A549 (cell line): Measurements from ENCODE around the gene COMMD6. TPM values are rescaled to one million over a fixed set of nuclear protein-coding genes. Genes with fewer than 3 reads are reported as not detected.

Experiments used
- ATAC-seq, 2 experiments: fragments of 200-7000 bp in 1 of 2; fragments of >200 bp in 1 of 2; cut with Nextera tagmentation in 1 of 2; cut with Tn5 transposase in 1 of 2; 3 replicates each; pipeline versions ENCODE4 v1.8.0 to v1.9.1; 2018 to 2020; ENCODE audit warnings: mild to moderate bottlenecking in 1 of 2, moderate library complexity in 1 of 2
- CTCF ChIA-PET: fragments of 300-600 bp; sonication (Branson Sonifier 250); formaldehyde crosslinking; extraction: SDS; loops from one replicate; lab custom pipeline; 2021; ENCODE audit warnings: antibody characterized with exemption, inconsistent platforms; lab: Yijun Ruan, JAX
- POLR2A ChIA-PET: fragments of 350-600 bp; formaldehyde crosslinking; extraction: SDS; loops from one replicate; lab custom pipeline; 2021; ENCODE audit warnings: antibody characterized with exemption, inconsistent platforms; lab: Yijun Ruan, JAX
- DNase-seq, 2 experiments: peaks; one replicate each; pipeline versions ENCODE4 v3.0.0 to v3.0.0-alpha.2; 2011 to 2016; ENCODE audit warnings: low read depth in 1 of 2, low spot score in 1 of 2
- FAIRE-seq: peaks from 2 replicates; lab custom pipeline; 2011; peaks lifted over from hg19 to GRCh38; lab: Jason Lieb, UNC
- H3K27ac ChIP-seq, 2 experiments: fragments of >200 bp; sonication (Bioruptor Twin); formaldehyde crosslinking; 3 replicates each; pipeline ENCODE4 v1.5.1; 2016 to 2017
- H3K4me1 ChIP-seq: fragments of >200 bp; sonication (Bioruptor Twin); formaldehyde crosslinking; 3 replicates; pipeline ENCODE4 v1.6.1; 2016
- H3K4me2 ChIP-seq: fragments of >200 bp; sonication (Bioruptor Twin); formaldehyde crosslinking; 3 replicates; pipeline ENCODE4 v1.6.1; 2016
- H3K4me3 ChIP-seq: fragments of >200 bp; sonication (Bioruptor Twin); formaldehyde crosslinking; 3 replicates; pipeline ENCODE4 v1.5.1; 2016
- H3K9me3 ChIP-seq: fragments of >200 bp; sonication (Bioruptor Twin); formaldehyde crosslinking; 3 replicates; pipeline ENCODE4 v1.6.1; 2016
- CHD2 ChIP-seq: fragments of 150-350 bp; IDR thresholded peaks from 2 replicates; pipeline ENCODE4 v1.6.1; 2014; ENCODE audit warnings: low read length; ENCODE audit not compliant: partially characterized antibody
- CHD4 ChIP-seq: fragments of 200-600 bp; sonication (generic); IDR thresholded peaks from 2 replicates; pipeline ENCODE4 v1.6.1; 2016; ENCODE audit warnings: antibody characterized with exemption, mild to moderate bottlenecking, borderline replicate concordance
- EHF ChIP-seq: fragments of 250-450 bp; sonication (Bioruptor Pico); IDR thresholded peaks from 2 replicates; pipeline ENCODE4 v1.5.0; 2020; ENCODE audit warnings: mild to moderate bottlenecking
- FOSB ChIP-seq: fragments of 250-450 bp; sonication (Bioruptor Pico); IDR thresholded peaks from 2 replicates; pipeline ENCODE4 v1.5.0; 2020; ENCODE audit warnings: mild to moderate bottlenecking, moderate library complexity
- HDAC2 ChIP-seq: fragments of 200-600 bp; sonication (generic); IDR thresholded peaks from 2 replicates; pipeline ENCODE4 v1.6.1; 2016
- HES2 ChIP-seq: fragments of >200 bp; sonication (Bioruptor Twin); formaldehyde crosslinking; IDR thresholded peaks from 2 replicates; pipeline ENCODE4 v1.6.1; 2016
- JUN ChIP-seq, 2 experiments: fragments of >200 bp; sonication (Bioruptor Twin); formaldehyde crosslinking; IDR thresholded peaks; 2 replicates in 1 of 2; 3 replicates in 1 of 2; pipeline ENCODE4 v1.6.1; 2016 to 2017
- JUNB ChIP-seq: fragments of >200 bp; sonication (Bioruptor Twin); formaldehyde crosslinking; IDR thresholded peaks from 2 replicates; pipeline ENCODE4 v1.6.1; 2016
- KDM5A ChIP-seq: fragments of 200-600 bp; sonication (generic); IDR thresholded peaks from 2 replicates; pipeline ENCODE4 v1.6.1; 2016; ENCODE audit warnings: antibody characterized with exemption, mild to moderate bottlenecking
- MAX ChIP-seq: IDR thresholded peaks from 2 replicates; pipeline ENCODE4 v1.6.1; 2012
- MYC ChIP-seq: IDR thresholded peaks from 2 replicates; pipeline ENCODE4 v1.6.1; 2012; ENCODE audit warnings: mild to moderate bottlenecking, inconsistent platforms, low read length, improper control_type of control experiment, borderline replicate concordance
- NPAS2 ChIP-seq: fragments of 250-450 bp; sonication (Bioruptor Pico); IDR thresholded peaks from 2 replicates; pipeline ENCODE4 v1.8.0; 2022; ENCODE audit warnings: mild to moderate bottlenecking, moderate library complexity, borderline replicate concordance
- POLR2A ChIP-seq: IDR thresholded peaks from 2 replicates; pipeline ENCODE4 v1.6.1; 2012; ENCODE audit warnings: mild to moderate bottlenecking, low read length
- POLR2AphosphoS2 ChIP-seq: conservative IDR thresholded peaks from 2 replicates; pipeline ENCODE4 v1.6.1; 2012; ENCODE audit warnings: low read length, improper control_type of control experiment, inconsistent platforms
- RAD21 ChIP-seq, 2 experiments: fragments of >200 bp in 1 of 2; sonication (Bioruptor Twin) in 1 of 2; formaldehyde crosslinking in 1 of 2; IDR thresholded peaks in 1 of 2; conservative IDR thresholded peaks in 1 of 2; 2 replicates in 1 of 2; 3 replicates in 1 of 2; pipeline ENCODE4 v1.6.1; 2012 to 2018; ENCODE audit warnings: inconsistent platforms in 1 of 2
- RARB ChIP-seq: fragments of 250-450 bp; sonication (Bioruptor Pico); IDR thresholded peaks from 2 replicates; pipeline ENCODE4 v1.8.0; 2021; ENCODE audit warnings: mild to moderate bottlenecking, moderate library complexity
- REST ChIP-seq: fragments of 200-600 bp; sonication (generic); IDR thresholded peaks from 2 replicates; pipeline ENCODE4 v1.6.1; 2016; ENCODE audit warnings: antibody characterized with exemption, mild to moderate bottlenecking, moderate library complexity
- RFX5 ChIP-seq: fragments of 450-650 bp; IDR thresholded peaks from 2 replicates; pipeline ENCODE4 v1.7.1; 2014; ENCODE audit warnings: antibody characterized with exemption, mild to moderate bottlenecking, moderate library complexity
- RNF2 ChIP-seq: fragments of 200-600 bp; sonication (generic); IDR thresholded peaks from 2 replicates; pipeline ENCODE4 v1.6.1; 2016; ENCODE audit warnings: low read depth, mild to moderate bottlenecking, antibody characterized with exemption, moderate library complexity, borderline replicate concordance
- SMC3 ChIP-seq: fragments of >200 bp; sonication (Bioruptor Twin); formaldehyde crosslinking; IDR thresholded peaks from 3 replicates; pipeline ENCODE4 v1.6.1; 2018; ENCODE audit warnings: inconsistent platforms
- ZC3H11A ChIP-seq: fragments of 450-650 bp; IDR thresholded peaks from 2 replicates; pipeline ENCODE4 v1.6.1; 2014; ENCODE audit warnings: antibody characterized with exemption, mild to moderate bottlenecking
- ZFP36 ChIP-seq: fragments of 450-650 bp; IDR thresholded peaks from 2 replicates; pipeline ENCODE4 v1.6.1; 2014; ENCODE audit warnings: borderline replicate concordance; ENCODE audit not compliant: partially characterized antibody
- WGBS: methylation state at CpG from one replicate; pipeline ENCODE4 v1.1.6; 2017; ENCODE audit errors: missing lambda C conversion rate; 5-methylcytosine and 5-hydroxymethylcytosine counted together
- polyA plus RNA-seq, 4 experiments: library from polyadenylated mRNA; depleted of rRNA in 3 of 4; stranded (reverse); fragments of >200 nt; fragmentation: RNase III in 1 of 4; extraction: RNeasy Plus Mini Kit Qiagen cat#74134 plus additional on column Dnase treatment in 1 of 4; gene quantifications; 2 replicates in 3 of 4; 3 replicates in 1 of 4; pipeline ENCODE4 v1.2.3, GENCODE V29; 2011 to 2017

COMMD6 gene
- polyA plus RNA-seq, 2 of the 4 experiments (the other 2 are of a cell fraction): 225 to 227 TPM

GRCh38 chr13:75505327-75505726 lies 32.3 kb downstream of the COMMD6 start:
- POLR2A ChIA-PET: no interaction called here
- Histone ChIP-seq H3K4me3 (no peak overlapping the region), H3K27ac (no peak overlapping the region), H3K4me1 (no peaks in the 10 kb centered on the region), H3K9me3 (no peaks in the 10 kb centered on the region), H3K4me2 (no peak overlapping the region)
- DNase-seq: no peak
- no peak for TF ChIP-seq KDM5A
- TF ChIP-seq MAX: no peak
- no peak for TF ChIP-seq HDAC2
- TF ChIP-seq JUNB: no peak
- TF ChIP-seq MYC: no peak
- no peak for TF ChIP-seq REST
- TF ChIP-seq NPAS2 (CRISPR knock-in tag): no peak
- no peak for TF ChIP-seq EHF (CRISPR knock-in tag)
- TF ChIP-seq HES2: no peak
- FAIRE-seq: no peak
- CTCF ChIA-PET: no interaction called here
- 69% methylated on average over 3 of the region's 3 CpGs for whole genome bisulfite sequencing
- ATAC-seq: no peak

GRCh38 chr13:75495938-75496337 lies 41.7 kb downstream of the COMMD6 start:
- POLR2A ChIA-PET: no interaction called here
- WGBS: 61% methylated on average over 5 of the region's 5 CpGs
- CTCF ChIA-PET: no interaction called here
- no peak for ATAC-seq
- Histone ChIP-seq H3K4me2 (no peak overlapping the region), H3K4me1 (no peaks in the 10 kb centered on the region), H3K4me3 (no peak overlapping the region), H3K27ac (no peak overlapping the region)
- no peak for DNase-seq
- FAIRE-seq: no peak
- no peak for TF ChIP-seq FOSB
- no peak for TF ChIP-seq RAD21 (conservative IDR thresholded peaks at IDR 0.05 in 1 of 2, IDR thresholded peaks at IDR 0.05 in 1 of 2)
- TF ChIP-seq HES2: no peak
- no peak for TF ChIP-seq SMC3
- no peak for TF ChIP-seq CHD4
- no peak for TF ChIP-seq POLR2A
- no peak for TF ChIP-seq MYC
- TF ChIP-seq RNF2: no peak
- no peak for TF ChIP-seq RFX5
- TF ChIP-seq ZC3H11A: no peak
- TF ChIP-seq POLR2AphosphoS2: no peak
- TF ChIP-seq RARB (CRISPR knock-in tag): no peak
- TF ChIP-seq JUN (IDR thresholded peaks at IDR 0.05): no peak
- TF ChIP-seq ZFP36: no peak
- TF ChIP-seq MAX: no peak
- TF ChIP-seq CHD2: no peak
- TF ChIP-seq, all 56 proteins: peak for 0
- H3K9me3 ChIP-seq: no peaks in the 10 kb centered on the region
